ENCODE results near the gene GLT1D1.

Gene GLT1D1

GRCh38 chr12:128994856-128995255 is 141.6 kb downstream of the GLT1D1 start:
- no peak for DNase-seq (ENCODE audit: low read depth in 1 of 2, low spot score in 1 of 2)

- no peak for DNase-seq (ENCODE audit: low read depth in 1 of 2, low spot score in 1 of 2)
Observed at GRCh38 chr12:128995619-128996018, 142.3 kb downstream of the GLT1D1 start.

GRCh38 chr12:129001826-129002225 is 148.5 kb downstream of the GLT1D1 start:
- DNase-seq (ENCODE audit: low read depth in 1 of 2, low spot score in 1 of 2), result no peak

GRCh38 chr12:129002427-129002826 is 149.1 kb downstream of the GLT1D1 start:
- no peak for DNase-seq (ENCODE audit: low read depth in 1 of 2, low spot score in 1 of 2)

GRCh38 chr12:129005416-129005815 is 152.1 kb downstream of the GLT1D1 start:
- no peak for DNase-seq (ENCODE audit: low read depth in 1 of 2, low spot score in 1 of 2)

GRCh38 chr12:129005829-129006228 is 152.6 kb downstream of the GLT1D1 start:
- no peak for DNase-seq (ENCODE audit: low read depth in 1 of 2, low spot score in 1 of 2)

GRCh38 chr12:129009833-129010622 is 156.8 kb downstream of the GLT1D1 start:
- no peak for DNase-seq (ENCODE audit: low read depth in 1 of 2, low spot score in 1 of 2)

GRCh38 chr12:129016159-129016558 is 162.9 kb downstream of the GLT1D1 start:
- DNase-seq (ENCODE audit: low read depth in 1 of 2, low spot score in 1 of 2), result no peak

GRCh38 chr12:129025055-129025454 is 171.8 kb downstream of the GLT1D1 start:
- DNase-seq (ENCODE audit: low read depth in 1 of 2, low spot score in 1 of 2), result no peak

GRCh38 chr12:129028844-129029243 is 175.6 kb downstream of the GLT1D1 start:
- DNase-seq (ENCODE audit: low read depth in 1 of 2, low spot score in 1 of 2), result no peak
